ENCODE results near the gene TMEM178A.
"Not testable (repeated sequence)": the region's sequence is repeated elsewhere in the genome, so short reads cannot be mapped to it uniquely, and the experiment has no call there.

The TMEM178A gene

DNA sequence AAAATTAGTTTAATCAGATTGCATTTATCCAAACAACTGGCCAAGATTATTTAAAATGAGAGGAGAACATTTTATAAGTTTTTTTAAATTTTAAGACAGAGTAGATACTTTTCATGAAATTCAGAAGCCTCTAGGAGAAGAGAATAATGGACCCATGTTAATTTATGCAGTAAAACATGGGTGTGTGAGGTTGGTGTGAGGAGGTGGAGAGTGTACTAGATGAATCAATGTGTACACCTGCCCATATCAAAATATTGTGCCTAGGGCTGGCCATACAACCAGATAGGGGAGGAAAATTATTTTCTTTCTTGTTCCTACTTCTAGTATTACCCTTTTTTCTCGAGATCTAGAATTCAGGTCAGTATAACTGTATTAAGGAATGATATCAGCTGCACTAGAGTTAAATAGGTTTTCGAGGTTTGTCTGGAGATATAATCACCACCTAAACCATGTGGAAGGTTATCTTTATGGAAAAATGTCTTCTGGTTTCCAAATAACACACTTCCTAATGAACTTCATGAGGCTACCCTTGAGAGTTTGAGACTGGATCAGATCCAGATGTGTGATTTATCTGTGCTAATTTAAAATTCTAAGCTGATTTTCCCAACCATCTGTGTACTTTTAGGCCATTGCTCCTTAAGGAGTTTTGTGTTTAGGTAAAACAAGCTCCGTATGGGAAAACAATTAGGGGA lies 37.6 kb downstream of the TMEM178A start:
- DNase-seq (ENCODE audit: low read depth, low spot score) = no peak
- no peak overlapping the region for H3K4me3 ChIP-seq (ENCODE audit: low read length)

DNA sequence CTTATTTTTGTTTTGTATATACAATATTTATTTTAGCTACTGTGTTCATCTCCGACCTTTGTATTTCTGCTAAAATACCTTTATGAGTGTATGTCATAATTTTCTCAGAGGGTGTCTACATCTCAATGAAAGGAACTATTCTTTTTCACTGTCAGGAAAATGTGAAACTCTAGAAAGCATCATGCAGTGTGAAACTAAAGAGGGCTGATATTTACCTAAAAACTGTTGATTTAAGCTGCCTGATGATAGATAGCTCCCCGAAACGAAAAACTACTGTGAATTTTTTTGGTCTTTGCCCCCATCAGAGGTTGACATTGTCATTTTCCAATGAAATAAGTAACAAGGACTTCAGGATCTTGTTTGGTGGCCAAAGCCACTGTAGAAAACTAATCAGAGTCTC lies 38.8 kb downstream of the TMEM178A start:
- no peak for DNase-seq (ENCODE audit: low read depth, low spot score)
- H3K4me3 ChIP-seq (ENCODE audit: low read length) = no peak overlapping the region

DNA sequence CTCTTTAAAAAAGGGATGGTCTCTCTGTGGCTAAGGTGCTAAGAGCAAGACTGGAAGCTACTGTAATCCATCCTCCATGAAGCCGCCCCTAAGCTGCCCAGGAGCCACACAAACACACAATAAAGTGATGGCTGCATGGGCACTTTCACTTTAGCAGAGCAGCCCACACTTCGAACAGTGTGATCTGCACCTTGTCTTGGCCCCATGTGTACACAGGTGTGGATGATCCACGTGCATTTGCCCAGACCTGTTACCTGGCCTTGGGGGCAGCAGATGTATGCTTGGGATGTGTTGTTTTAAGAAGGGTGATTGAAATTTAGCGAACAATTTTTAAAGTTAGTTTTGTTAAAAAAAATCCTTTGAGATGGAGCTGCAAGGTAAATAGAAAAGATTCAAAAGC lies 39.9 kb downstream of the TMEM178A start:
- no peak for DNase-seq (ENCODE audit: low read depth, low spot score)
- no peak overlapping the region for H3K4me3 ChIP-seq (ENCODE audit: low read length)

DNA sequence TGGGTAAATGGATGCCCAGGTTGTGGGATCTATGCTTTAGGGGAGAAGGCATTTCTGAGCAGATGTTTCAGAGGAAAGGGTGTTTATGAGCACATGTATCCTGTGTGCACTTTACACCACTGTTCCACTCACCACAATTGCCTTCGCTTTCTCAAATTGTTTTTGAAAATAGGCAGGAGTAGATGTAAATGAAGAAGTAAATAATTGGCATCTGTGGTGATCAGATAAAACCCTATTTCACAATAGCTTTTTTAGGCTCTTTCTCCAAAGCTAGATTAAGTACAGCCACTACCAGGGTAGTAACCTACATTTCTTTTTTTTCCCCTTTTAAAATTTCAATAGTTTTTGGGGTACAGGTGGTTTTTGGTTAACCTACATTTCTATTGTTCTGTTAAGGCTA lies 40.6 kb downstream of the TMEM178A start:
- no peak for DNase-seq (ENCODE audit: low read depth, low spot score)
- H3K4me3 ChIP-seq (ENCODE audit: low read length) = no peak overlapping the region

DNA sequence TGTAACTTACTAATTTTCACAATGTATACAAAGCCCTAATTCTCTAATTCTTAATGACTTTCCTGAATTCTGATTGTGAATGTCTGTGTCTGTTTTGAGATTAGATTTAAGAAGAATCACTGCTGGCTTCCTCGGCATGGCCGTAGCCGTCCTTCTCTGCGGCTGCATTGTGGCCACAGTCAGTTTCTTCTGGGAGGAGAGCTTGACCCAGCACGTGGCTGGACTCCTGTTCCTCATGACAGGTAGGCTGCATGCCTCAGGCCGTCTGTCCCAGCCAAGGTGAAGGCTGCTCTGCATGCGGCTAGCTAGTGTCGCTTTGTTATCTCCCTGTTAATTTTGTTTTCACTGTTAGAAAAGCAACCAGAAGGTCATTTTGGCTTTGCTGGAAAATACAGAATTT lies 41.2 kb downstream of the TMEM178A start:
- no peak for DNase-seq (ENCODE audit: low read depth, low spot score)
- H3K4me3 ChIP-seq (ENCODE audit: low read length) = no peak overlapping the region

DNA sequence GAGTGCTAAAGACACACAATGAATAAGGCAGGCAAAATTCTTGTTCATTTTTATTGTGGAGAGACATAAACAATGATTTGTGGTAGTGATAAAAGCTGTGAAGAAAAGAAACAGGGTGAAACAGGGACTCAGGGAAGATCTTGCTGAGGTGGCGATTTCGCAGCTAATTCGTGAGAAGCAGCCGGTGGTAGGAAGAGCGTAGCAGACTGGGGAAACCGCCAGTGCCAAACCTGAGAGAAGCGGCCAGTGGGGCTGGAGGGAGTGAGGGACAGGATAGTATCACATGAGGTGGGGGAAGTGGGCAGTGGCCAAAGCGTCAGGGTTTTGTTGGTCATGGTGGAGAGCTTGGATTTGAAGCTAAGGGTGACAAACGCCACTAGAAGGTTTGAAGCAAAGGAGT lies 42.3 kb downstream of the TMEM178A start:
- no peak overlapping the region for H3K4me3 ChIP-seq (ENCODE audit: low read length)
- no peak for DNase-seq (ENCODE audit: low read depth, low spot score)

DNA sequence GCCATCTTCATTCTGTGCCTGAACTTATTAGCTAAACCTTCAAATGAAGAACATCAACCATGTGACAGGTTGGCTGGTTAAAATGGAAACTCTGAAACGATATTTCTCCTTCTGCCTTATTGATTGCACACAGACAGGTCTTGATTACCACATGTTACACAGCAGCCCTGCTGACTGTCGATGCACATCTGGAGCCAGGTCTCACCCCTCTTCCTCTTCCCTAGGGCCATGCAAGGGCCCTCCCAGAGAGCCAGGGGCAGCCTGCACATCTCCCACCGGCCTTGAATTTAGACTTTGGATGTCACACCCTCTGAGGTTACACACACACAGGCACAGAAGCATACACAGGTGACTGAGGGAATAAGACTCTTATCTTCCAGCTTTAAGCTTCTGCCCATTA lies 45.1 kb downstream of the TMEM178A start:
- DNase-seq (ENCODE audit: low read depth, low spot score) = no peak
- H3K4me3 ChIP-seq (ENCODE audit: low read length) = no peak overlapping the region

DNA sequence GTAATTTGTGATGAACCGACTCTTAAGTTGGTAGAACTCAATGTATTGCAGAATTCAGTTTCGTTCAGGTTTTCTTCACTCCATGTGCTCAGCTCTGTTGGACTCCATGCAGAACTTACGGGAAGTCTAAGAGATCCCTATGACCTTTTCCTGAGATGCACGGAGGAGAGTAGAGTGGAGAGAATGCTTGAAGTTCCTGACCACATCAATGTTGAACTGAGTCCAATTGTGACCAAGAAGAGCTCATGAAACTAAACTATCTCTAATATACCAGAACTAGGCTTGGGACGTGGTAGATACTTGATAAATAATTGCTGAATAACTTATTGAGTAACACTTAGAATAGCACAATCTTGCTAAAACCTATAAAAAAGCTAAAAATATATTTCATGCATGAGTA lies 47.2 kb downstream of the TMEM178A start:
- no peak overlapping the region for H3K4me3 ChIP-seq (ENCODE audit: low read length)
- DNase-seq (ENCODE audit: low read depth, low spot score) = no peak

DNA sequence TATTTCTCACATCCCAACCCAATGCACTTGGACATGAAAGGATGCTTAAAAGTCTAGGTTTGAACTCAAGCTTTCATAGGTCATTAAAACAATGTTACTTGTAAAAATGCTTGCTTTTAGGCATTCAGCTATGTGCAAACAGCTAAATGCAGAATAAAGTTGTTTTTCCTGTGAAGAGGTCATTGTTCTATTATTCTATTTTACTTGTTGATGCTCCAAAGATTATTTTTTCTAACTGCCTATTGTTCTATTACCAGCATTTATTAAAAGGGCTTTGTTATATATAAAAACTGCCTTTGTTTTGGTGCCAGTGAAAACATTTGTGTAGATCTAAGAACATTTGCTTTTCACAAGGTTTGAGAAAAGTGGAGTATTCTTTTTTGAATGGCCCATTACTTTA lies 49.4 kb downstream of the TMEM178A start:
- DNase-seq (ENCODE audit: low read depth, low spot score) = no peak
- no peak overlapping the region for H3K4me3 ChIP-seq (ENCODE audit: low read length)

DNA sequence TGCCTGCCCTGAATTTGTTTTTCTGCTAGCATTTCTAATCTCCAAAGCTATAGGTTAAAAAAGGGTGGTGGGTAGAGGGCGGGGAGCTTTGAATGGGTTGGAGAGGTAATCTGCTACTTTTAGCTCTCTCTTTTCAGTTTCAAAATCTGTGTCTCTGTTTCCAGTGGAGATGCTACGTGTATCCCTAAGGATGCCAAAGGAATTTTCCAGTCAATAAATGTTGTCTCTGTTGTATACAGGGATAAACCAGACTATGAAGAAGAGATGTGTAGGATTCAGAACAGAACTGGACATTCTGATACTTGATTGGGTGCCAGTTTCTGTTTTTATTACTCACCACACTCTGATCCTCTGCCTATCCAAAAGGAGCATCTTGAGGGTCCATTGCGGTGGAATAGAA lies 50.1 kb downstream of the TMEM178A start:
- DNase-seq (ENCODE audit: low read depth, low spot score) = no peak
- no peak overlapping the region for H3K4me3 ChIP-seq (ENCODE audit: low read length)

DNA sequence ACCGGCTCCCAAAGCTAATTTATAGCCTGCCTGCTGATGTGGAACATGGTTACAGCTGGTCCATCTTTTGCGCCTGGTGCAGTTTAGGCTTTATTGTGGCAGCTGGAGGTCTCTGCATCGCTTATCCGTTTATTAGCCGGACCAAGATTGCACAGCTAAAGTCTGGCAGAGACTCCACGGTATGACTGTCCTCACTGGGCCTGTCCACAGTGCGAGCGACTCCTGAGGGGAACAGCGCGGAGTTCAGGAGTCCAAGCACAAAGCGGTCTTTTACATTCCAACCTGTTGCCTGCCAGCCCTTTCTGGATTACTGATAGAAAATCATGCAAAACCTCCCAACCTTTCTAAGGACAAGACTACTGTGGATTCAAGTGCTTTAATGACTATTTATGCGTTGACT lies 51.4 kb downstream of the TMEM178A start:
- no peak overlapping the region for H3K4me3 ChIP-seq (ENCODE audit: low read length)
- no peak for DNase-seq (ENCODE audit: low read depth, low spot score)

DNA sequence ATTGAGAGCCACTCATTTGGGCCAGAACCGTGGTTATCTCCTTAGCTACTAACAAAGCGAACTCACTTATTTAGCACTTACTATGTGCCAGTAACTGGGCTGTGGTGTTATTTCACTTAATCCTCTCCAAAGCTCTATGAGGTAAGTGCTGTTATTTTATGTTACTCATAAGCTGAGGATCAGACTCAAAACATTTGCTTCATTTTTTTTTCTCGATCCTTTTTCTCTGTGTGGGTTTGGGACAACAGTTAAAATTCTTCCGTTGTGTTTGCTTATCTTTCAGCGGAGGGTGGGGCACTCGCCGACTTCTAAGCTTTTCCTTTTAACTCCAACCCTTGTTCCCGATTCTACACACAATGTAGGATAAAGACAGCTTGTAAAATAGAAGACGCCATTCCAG lies 52.8 kb downstream of the TMEM178A start:
- no peak overlapping the region for H3K4me3 ChIP-seq (ENCODE audit: low read length)
- DNase-seq (ENCODE audit: low read depth, low spot score) = no peak

DNA sequence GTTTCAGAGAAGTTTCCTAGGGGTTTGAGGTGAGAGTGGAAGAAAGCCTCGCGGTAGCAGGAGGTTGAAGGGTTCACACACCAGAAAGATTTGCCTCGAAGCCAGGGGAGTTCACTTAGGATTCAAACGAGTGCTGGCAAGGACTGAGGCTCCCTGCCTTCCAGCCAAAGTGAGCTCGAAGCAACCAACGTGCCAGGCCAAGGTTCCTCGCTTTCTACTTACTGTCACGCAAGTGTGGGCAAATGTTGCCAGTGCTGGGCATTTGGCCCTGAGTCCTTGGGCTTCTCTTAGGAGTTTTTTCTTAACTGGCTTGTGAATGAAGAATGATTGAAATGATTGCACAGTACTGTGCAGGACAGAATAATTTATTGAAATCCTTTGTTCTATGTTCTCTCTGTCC lies 53.6 kb downstream of the TMEM178A start:
- H3K4me3 ChIP-seq (ENCODE audit: low read length) = no peak overlapping the region
- no peak for DNase-seq (ENCODE audit: low read depth, low spot score)

DNA sequence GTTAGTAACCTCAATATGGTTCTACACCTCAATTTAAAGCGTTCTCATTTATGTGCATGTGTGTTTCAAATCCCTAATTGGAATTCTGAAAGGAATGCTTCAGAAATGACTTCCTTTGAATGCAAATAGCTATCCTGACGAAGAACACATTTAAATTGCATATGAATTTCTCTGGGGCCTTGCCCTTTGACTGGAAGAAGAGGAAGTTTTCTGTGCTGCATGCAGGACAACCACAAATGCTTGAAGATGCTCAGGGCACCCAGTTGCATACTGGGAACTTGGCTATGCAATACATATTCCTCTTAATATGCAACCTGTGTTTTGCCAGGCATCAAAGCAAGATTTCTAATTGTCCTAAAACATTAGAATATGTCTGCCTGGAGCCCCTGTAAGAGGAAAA lies 55.3 kb downstream of the TMEM178A start:
- H3K4me3 ChIP-seq (ENCODE audit: low read length) = no peak overlapping the region

DNA sequence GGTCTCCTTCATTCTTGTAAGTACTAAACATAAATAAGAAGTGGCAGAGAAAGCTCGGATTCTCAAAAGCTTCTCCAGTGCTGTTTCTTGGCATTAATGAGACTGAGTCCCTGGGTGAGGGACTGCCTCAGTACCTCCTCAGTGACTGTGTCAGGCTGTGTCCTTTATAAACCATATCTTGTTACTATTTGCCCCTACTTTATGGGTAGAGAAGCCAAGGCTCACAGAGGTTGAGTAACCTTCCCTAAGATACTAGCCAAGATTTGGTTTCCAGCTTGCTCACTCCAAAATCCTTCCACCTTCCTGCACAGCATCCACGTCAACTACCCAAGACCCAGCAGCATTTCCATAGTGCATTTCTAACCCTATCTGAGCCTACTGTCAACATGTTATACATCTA lies 57.8 kb downstream of the TMEM178A start:
- H3K4me3 ChIP-seq (ENCODE audit: low read length) = no peak overlapping the region
- no peak for DNase-seq (ENCODE audit: low read depth, low spot score)

More for the DNA sequence above, 55.3 kb downstream of the TMEM178A start:
- no peak for DNase-seq (ENCODE audit: low read depth, low spot score)

DNA sequence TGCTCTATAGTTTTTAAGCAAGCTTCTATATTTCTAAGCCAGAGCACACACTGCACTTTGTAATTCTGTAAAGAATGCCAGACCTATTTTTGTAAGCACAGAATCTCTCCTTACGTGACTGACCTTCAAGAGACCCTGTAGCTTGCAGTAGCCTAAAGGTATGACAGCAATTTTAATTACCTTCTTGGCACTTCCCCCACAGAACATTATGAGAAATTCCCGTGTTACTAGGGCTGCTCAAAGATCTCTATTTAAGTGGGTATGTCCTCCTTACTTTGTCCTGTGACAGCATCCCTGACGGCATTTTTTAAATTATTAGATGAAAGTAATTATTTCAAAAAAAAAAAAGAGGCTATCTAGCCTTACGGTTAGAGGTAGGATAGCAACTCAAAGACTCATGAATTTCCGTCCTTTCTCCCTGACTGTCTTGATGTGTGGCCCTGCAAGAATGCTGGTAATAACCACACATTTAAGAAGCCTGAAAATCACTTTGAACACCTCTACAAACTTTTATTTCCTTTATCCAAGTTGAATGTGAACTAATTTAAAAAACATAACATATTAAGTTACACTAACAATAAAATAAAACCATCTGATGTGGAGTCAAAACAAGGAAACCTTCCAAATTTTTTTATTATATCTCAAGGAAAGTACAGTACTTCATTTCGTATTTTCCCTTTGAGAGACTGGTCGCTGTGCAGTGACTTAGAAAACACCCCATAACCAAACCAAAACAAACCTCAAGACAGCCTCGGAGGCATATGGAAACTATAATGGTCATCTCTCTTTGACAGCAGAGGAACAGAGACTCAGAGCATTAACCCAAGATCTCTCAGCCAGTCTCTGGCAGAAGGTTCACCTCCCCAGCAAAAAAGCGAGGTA lies 58.5 kb downstream of the TMEM178A start:
- DNase-seq (ENCODE audit: low read depth, low spot score) = no peak
- no peak overlapping the region for H3K4me3 ChIP-seq (ENCODE audit: low read length)

DNA sequence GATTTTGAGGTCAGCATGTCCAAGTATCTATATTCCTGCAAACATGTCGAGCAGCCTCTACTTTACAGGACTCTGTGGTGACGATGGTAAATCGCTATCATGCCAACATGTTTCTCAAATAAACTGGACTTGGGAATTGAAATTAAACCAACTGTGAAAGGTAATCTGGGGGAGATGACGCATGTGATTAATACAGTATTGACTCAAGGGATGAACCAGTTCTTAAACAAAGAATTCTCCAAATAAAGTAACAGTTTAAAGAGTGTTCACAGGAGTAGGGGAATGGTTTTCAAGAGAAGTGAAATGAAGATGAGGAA lies 59.1 kb downstream of the TMEM178A start:
- no peak for DNase-seq (ENCODE audit: low read depth, low spot score)
- no peak overlapping the region for H3K4me3 ChIP-seq (ENCODE audit: low read length)

DNA sequence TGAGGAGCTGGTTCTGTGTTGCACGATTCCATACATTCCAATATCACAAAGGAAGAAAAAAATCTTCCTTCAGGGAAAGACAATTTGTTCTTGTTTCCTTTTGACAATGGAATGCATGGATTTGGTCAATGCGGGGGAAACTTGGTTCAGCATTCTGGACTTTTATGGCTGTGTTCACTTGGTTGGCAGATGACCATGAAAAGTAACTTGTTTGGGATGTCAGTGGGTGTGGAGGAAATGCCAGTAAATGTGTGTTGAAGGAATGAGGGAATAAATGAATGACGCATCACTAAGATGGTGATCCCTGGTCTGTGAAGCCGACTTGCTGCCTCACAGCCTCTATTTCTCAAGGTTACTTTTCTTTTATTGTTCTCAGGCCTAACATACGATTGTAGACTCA lies 59.7 kb downstream of the TMEM178A start:
- H3K4me3 ChIP-seq (ENCODE audit: low read length) = no peak overlapping the region
- DNase-seq (ENCODE audit: low read depth, low spot score) = no peak

DNA sequence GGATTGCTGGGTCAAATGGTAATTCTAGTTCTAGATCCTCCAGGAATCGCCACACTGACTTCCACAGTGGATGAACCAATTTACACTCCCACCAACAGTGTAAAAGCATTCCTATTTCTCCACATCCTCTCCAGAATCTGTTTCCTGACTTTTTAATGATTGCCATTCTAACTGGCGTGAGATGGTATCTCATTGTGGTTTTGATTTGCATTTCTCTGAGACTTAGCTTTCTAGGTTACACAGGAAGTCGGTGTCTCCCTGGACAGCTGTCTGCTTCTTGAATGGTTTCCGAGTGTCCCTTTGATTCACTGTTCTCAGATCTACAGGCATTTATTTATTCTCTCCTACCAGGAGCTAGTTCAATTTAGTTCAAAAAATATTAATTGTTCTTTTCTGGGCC lies 62.4 kb downstream of the TMEM178A start:
- not testable (repeated sequence) for H3K4me3 ChIP-seq (ENCODE audit: low read length); DNase-seq (ENCODE audit: low read depth, low spot score)

DNA sequence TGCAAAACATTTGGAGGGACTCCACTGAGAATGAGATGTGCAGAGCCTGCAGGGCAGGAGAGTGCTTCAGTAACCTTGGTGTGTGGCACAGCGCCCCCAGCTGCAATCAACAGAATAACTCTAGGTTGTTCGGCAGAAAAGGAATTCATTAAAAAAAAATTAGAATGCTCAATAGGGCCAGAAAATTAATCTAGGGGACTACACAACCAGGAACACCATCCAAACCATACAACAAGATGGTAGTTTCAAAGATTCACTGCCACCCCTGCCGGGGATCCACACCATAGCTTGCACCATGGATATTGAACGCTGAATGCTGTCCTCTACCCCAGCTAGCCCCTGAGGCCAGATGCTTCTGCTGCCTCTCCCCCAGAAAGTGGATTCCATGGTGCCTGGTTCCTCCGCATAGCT lies 63.2 kb downstream of the TMEM178A start:
- no peak for DNase-seq (ENCODE audit: low read depth, low spot score)
- no peak overlapping the region for H3K4me3 ChIP-seq (ENCODE audit: low read length)

DNA sequence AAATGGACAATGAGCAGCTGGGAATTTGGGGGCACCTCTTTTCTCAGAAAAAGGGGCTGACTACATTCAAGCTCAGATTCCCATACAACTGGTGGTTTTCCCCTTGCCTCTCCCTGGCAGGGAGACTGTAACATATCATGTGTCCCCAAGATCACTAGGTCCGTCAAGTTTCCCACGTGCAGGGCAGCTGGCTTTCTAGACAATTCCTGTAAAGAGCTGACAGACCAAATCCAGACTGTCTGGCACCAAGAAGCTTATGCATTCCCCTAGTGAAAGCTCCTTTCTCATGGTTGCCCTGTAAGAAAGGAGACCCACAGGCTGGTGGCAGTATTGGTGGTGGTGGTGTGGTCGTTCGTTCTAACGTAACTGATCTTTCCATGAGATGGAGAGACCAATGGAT lies 64.6 kb downstream of the TMEM178A start:
- no peak for DNase-seq (ENCODE audit: low read depth, low spot score)
- no peak overlapping the region for H3K4me3 ChIP-seq (ENCODE audit: low read length)
